Adrenal gland (tissue), 12 donors: ENCODE data around the gene SLC7A6OS. TPM values are rescaled to one million over a fixed set of nuclear protein-coding genes. Genes with fewer than 3 reads are reported as not detected.

Experiments used
- DNase-seq, 7 donors: peaks; one replicate each; pipeline ENCODE4 v3.0.0-alpha.2; 2019 to 2020
- H3K27ac ChIP-seq, 5 donors: fragments of 200-600 bp; sonication (generic) in 4 of 5; 1 replicate in 3 of 5; 2 replicates in 2 of 5; pipeline versions ENCODE4 v1.5.1 to v1.8.0; 2016 to 2020; ENCODE audit warnings: mild to moderate bottlenecking in 1 of 5
- H3K27me3 ChIP-seq: fragments of 200-600 bp; 2 replicates; pipeline ENCODE4 v1.8.0; 2021
- H3K36me3 ChIP-seq, 2 donors: fragments of 200-600 bp; replicated peaks in 1 of 2; 1 replicate in 1 of 2; 2 replicates in 1 of 2; pipeline versions ENCODE4 v1.5.1 to v1.8.0; 2018 to 2022
- H3K4me1 ChIP-seq, 2 donors: fragments of 200-600 bp; replicated peaks in 1 of 2; 1 replicate in 1 of 2; 2 replicates in 1 of 2; pipeline versions ENCODE4 v1.5.1 to v1.8.0; 2018 to 2021
- H3K4me3 ChIP-seq, 4 donors: fragments of 200-600 bp; sonication (generic) in 3 of 4; one replicate each; pipeline ENCODE4 v1.5.1; 2016 to 2018
- H3K9me3 ChIP-seq, 3 donors: fragments of 200-600 bp; sonication (generic) in 1 of 3; replicated peaks in 1 of 3; 1 replicate in 2 of 3; 2 replicates in 1 of 3; pipeline versions ENCODE4 v1.5.1 to v1.8.0; 2016 to 2021
- CTCF ChIP-seq, 6 experiments: fragments of 450-650 bp in 4 of 6; fragments of 200-600 bp in 2 of 6; sonication (generic) in 1 of 6; IDR thresholded peaks; 1 replicate in 5 of 6; 2 replicates in 1 of 6; pipeline versions ENCODE4 v1.5.1 to v1.8.0; 2016 to 2021; ENCODE audit warnings: antibody characterized with exemption in 6 of 6, mild to moderate bottlenecking in 2 of 6, moderate library complexity in 1 of 6
- POLR2A ChIP-seq, 2 donors: fragments of 450-650 bp; IDR thresholded peaks; one replicate each; pipeline ENCODE4 v1.6.1; 2017; ENCODE audit warnings: antibody characterized with exemption in 2 of 2, mild to moderate bottlenecking in 2 of 2, moderate library complexity in 1 of 2
- WGBS, 4 donors: extraction: QIAGEN DNeasy Blood & Tissue Kit in 2 of 4; methylation state at CpG; one replicate each; pipeline versions ENCODE4 v1.1.5 to v1.1.7; 2013 to 2017; 5-methylcytosine and 5-hydroxymethylcytosine counted together
- intact Hi-C, 2 donors: fragments of 100-400 bp; cut with DNase I; formaldehyde crosslinking; loops; one replicate each; pipeline versions ENCODE4 v1.14.1 to v1.15.0; 2022 to 2023
- polyA plus RNA-seq, 3 donors: library from polyadenylated mRNA; stranded (reverse); fragments of 200-250 nt in 2 of 3; fragments of 350-450 nt in 1 of 3; fragmentation: Illumina TruSeq in 1 of 3; extraction: RNeasy Lipid Tissue Mini Kit (QIAGEN cat#74804) in 1 of 3; gene quantifications; one replicate each; pipeline ENCODE4 v1.2.3, GENCODE V29; 2013 to 2014
- total RNA-seq, 9 donors: library from RNA; depleted of rRNA in 4 of 9; stranded (reverse); fragments of >200 nt in 4 of 9; fragments of 120-200 nt in 1 of 9; fragmentation: NEBNext Ultra II Directional in 1 of 9; extraction: Animal tissue kit (Norgen Biotek cat#: 25700) in 1 of 9; gene quantifications; one replicate each; pipeline versions ENCODE4 v1.1.0 to v1.2.4, GENCODE V29; 2013 to 2023
- donor health status: healthy with polysubstance abuse.
- donor health status: Bipolar disorder and iron deficiency.
- donor health status: DM: yes; HTN: yes; CAD: no.
- donor health status: DM: no; HTN: no; CAD: no.
- donor health status: DM: no; HTN: no; CAD: no.
- donor health status: DM: yes; HTN: yes; CAD: no.

Gene SLC7A6OS
- total and polyA plus RNA-seq, 12 donors: 5.7 to 18.6 (median 13.8) TPM

GRCh38 chr16:68273459-68273858 lies 37.3 kb downstream of the SLC7A6OS start:
- H3K4me3 ChIP-seq: no peak overlapping the region
- 92 to 94% (median 93%) methylated on average over 5 of the region's 5 CpGs for WGBS, 4 donors
- no peaks in the 10 kb centered on the region for H3K9me3 ChIP-seq
- intact Hi-C loops: no loop called here
- peaks cover 42 to 43% of the 10 kb centered on the region in 2 donors for H3K4me1 ChIP-seq
- H3K27ac ChIP-seq: peak overlapping the region in 1 of 5 donors; percentile 59
- TF ChIP-seq POLR2A (IDR thresholded peaks at IDR 0.05) (no peak), CTCF (IDR thresholded peaks at IDR 0.05) (no peak)
- DNase-seq: no peak
- no peaks in the 10 kb centered on the region for H3K27me3 ChIP-seq
- peaks cover 0 to 15% of the 10 kb centered on the region in 2 donors for H3K36me3 ChIP-seq

- 71 to 86% (median 78%) methylated on average over 4 of the region's 4 CpGs for WGBS, 4 donors
- Histone ChIP-seq H3K27me3 (no peaks in the 10 kb centered on the region), H3K27ac (peak overlapping the region in 3 of 5 donors; percentile 59 to 86 (median 81)), H3K4me1 (peaks cover 43 to 46% of the 10 kb centered on the region in 2 donors), H3K36me3 (peaks cover 0 to 15% of the 10 kb centered on the region in 2 donors), H3K9me3 (no peaks in the 10 kb centered on the region), H3K4me3 (no peak overlapping the region)
- DNase-seq: no peak
- TF ChIP-seq CTCF (IDR thresholded peaks at IDR 0.05) (no peak), POLR2A (IDR thresholded peaks at IDR 0.05) (no peak)
- intact Hi-C loops: no loop called here
Observed at GRCh38 chr16:68272507-68273209, 38.1 kb downstream of the SLC7A6OS start.

- no peak for TF ChIP-seq POLR2A (IDR thresholded peaks at IDR 0.05)
- no peak for TF ChIP-seq CTCF (IDR thresholded peaks at IDR 0.05)
- Histone ChIP-seq H3K27me3 (no peaks in the 10 kb centered on the region), H3K36me3 (peaks cover 0 to 15% of the 10 kb centered on the region in 2 donors), H3K9me3 (no peaks in the 10 kb centered on the region), H3K4me1 (peaks cover 40 to 43% of the 10 kb centered on the region in 2 donors), H3K27ac (peak overlapping the region in 4 of 5 donors; percentile 64 to 86 (median 82)), H3K4me3 (no peak overlapping the region)
- intact Hi-C loops: no loop called here
- DNase-seq: no peak
- WGBS, 4 donors: 0 to 45% (median 0%) methylated on average over 1 of the region's 1 CpG
Observed at GRCh38 chr16:68270353-68270752, 40.4 kb downstream of the SLC7A6OS start.

GRCh38 chr16:68269793-68270192 lies 41.0 kb downstream of the SLC7A6OS start:
- Histone ChIP-seq H3K4me3 (no peak overlapping the region), H3K36me3 (peaks cover 0 to 13% of the 10 kb centered on the region in 2 donors), H3K4me1 (peaks cover 40 to 44% of the 10 kb centered on the region in 2 donors), H3K9me3 (no peaks in the 10 kb centered on the region), H3K27ac (peak overlapping the region in 2 of 5 donors; percentile 81 to 86), H3K27me3 (no peaks in the 10 kb centered on the region)
- WGBS, 4 donors: 95 to 98% (median 97%) methylated on average over 4 of the region's 4 CpGs
- no peak for DNase-seq
- intact Hi-C loops: no loop called here
- TF ChIP-seq CTCF (IDR thresholded peaks at IDR 0.05) (no peak), POLR2A (IDR thresholded peaks at IDR 0.05) (no peak)
